CD4-positive, alpha-beta T cell treated with Interleukin-17A for 1 hour (primary cell): ENCODE results near the gene MYDGF.
"Not testable (repeated sequence)": the region's sequence is repeated elsewhere in the genome, so short reads cannot be mapped to it uniquely, and the experiment has no call there.

Source experiments
- DNase-seq: peaks from one replicate; pipeline ENCODE4 v3.0.0-alpha.2; 2020

Gene MYDGF

DNA sequence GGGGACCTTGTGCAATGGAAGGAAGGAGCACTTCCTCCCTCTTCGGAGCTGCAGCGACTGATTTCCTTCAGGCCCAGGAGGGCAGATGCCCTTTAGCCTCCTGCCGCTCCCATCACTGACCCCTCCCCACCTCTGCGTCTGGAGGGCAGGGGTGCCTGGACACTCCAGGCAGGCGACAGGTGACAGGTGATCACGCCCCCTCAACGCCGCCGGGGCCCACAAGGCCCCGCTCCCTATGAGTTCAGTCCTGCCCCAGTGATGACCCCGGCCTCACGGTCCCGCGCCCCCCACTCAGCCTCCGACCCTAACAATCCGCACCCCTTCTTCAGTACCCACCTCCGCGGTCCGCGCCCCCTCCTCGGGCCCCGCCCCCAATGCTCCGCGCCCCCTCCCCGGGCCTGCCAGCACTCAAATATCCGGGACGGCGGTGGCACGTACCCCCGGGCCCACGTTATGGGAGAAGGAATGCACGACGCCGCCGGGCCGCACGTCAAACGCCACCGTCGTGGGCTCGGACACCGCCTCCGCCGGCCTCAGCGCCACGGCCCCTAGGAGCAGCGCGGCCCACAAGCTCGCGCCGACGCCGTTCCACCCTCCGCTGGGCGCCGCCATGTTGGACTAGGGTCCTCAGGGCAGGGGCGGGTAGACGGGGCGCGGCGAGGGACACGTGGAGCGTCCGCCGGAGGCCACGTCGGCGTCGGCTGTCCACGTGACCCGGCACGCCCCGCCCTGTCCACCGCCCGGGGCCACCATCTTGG is at the start of gene MYDGF:
MYDGF (minus strand) TSS at position 620 of the 758 bp plus-strand sequence; CDS start at position 612, 8 bp downstream.
- DNase-seq, result peak; percentile 93

DNA sequence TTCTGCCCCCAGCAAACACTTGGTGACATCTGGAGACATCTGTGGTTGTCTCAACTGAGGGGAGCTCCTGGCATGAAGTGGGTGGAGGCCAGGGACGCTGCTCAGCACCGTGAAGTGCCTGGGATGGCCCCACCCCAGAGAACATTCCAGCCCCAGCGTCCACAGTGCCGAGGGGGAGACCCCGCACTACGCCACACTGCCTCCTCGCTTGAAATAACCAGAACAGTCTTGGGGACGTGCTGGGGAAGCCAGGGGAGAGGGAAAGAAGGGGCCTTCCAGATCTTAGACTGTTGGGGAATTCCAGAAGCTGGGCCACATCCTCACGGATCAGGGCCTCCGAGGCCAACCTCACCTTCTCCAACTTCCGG is 49.3 kb upstream of the MYDGF start:
- no peak for DNase-seq

DNA sequence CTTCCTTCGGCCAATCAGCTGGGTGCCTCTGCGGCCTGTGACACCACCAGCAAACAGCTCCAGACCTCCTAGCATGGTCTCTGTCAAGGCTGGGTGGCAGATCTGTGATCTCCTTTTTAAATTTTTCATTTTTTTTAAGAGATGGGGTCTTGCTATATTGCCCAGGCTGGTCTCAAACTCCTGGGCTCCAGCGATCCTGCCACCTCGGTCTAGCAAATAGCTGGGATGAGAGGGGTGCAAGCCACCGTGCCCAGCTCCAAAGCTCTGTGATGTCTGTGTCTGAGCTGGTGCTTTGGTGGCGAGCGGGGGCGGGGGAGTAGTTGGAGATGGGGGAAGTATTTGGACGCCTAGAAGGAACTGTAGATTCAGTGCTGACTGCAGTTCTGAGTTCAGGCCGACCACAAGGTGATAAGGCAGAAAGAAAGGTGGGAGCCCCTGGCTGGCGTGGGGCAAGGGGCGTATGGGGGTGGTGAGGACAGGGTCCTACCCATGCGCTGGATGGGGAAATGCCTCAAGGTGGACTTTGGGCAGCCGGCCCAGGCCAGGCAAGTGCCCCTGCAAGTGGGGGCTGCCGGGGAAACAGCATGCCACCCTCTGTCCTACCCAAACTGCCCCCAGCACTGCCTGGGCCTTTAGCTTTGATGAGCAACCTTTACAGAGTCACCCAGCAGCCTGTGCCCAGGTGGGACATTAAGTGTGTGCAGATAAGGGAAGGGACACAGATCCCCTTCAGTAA is 48.0 kb upstream of the MYDGF start:
- DNase-seq, result no peak

DNA sequence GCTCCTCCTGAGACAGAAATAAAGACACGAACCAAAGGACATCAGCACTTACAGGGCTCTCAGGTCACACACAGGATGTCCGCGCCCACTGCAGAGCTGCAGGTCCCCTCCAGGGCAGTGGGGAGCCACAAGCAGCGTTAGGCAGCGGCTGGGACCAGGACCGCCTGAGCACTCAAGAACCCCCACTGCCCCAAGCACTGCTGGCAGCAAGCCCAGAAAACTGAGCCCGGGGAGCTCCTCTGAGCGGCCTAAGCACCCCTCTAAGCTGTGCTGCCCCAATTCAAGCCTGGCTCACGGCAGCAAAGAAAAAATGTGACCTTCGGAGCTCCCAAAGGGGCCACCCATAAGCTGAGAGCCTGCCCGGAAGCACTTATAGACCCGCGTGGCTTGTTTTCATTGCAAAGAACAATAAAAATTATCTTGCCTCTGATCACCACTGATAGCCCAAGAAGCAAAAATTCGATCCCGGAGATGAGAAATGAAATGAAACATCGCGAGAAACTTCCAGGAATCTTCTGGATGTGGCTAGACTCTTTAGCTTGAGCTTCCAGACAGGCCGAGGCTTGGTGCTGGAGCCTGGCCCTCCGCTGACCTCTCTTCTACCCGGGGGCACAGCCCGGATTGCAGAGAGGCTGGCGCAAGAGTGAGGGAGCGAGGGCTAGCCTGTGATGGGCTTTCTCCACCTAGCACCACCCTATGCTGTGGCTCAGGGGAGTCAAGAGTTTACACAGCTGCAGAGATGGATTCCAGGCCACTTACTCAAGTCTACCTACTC is 47.2 kb upstream of the MYDGF start:
- DNase-seq, result no peak

DNA sequence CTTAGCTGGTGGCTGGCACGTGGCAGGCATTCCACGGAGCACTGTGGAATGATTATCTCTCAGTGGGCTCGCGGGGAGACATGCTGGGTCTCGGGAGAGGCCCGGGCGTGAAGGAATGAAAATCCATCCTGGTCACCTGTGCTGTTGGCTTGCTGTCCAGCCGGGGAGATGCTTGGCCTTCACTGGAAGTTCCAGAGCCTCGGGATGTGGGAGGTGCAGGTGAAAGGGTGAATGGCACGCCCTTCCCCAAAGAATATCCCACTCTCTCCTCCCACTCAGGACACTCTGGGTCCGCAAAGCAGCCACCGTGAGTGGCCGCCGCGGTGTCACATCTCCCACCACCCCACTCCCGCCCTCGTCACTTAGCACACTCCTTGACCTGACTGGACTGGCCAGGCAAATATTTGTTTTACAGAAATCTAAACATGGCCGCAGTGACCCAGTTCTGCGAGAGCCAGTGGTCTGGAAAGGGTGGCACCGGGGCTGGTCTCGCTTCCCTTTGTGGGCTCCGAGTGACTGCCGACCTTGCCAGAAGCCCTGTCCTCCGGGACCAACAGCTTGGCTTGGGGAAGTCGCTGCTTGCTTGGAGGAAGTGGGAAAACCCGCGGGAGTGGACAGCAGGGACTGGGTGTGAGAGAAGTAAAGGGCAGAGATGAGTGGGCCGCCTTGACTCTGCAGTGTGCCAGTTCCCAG is 45.5 kb upstream of the MYDGF start:
- DNase-seq, result no peak

DNA sequence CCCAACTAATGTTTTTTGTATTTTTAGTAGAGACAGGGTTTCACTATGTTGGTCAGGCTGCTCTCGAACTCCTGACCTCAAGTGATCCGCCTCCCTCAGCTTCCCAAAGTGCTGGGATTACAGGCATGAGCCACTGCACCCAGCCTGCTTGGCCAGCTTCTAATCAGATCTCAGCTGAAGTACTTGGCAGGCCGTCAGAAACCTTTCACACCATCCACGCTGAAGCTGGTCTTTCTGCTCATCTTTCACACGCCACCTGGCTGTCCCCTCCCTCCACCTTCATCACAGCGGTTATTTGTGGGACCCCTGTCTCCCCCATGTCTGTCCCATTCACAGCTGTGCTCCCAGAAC is 45.0 kb upstream of the MYDGF start:
- not testable (repeated sequence) for DNase-seq

DNA sequence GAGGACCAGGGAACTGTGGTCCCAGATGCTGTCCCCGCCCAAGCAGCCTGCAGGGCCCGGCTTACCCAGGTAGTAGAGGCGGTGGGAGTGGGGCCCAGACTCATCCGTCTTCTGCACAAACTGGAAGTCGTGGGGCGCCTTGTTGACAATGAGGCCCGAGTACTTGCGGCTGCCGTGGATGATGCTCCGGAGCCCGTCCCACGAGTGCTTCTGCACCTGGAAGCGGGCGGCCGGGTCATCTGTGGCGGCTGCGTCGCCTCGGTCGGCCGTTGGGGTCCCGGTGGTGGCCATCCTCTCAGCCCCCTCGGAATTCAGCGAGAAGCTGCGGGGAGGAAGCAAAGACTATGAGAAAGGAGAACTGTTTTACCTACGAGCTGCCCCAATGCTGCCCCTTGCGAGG is 43.9 kb upstream of the MYDGF start:
- no peak for DNase-seq

DNA sequence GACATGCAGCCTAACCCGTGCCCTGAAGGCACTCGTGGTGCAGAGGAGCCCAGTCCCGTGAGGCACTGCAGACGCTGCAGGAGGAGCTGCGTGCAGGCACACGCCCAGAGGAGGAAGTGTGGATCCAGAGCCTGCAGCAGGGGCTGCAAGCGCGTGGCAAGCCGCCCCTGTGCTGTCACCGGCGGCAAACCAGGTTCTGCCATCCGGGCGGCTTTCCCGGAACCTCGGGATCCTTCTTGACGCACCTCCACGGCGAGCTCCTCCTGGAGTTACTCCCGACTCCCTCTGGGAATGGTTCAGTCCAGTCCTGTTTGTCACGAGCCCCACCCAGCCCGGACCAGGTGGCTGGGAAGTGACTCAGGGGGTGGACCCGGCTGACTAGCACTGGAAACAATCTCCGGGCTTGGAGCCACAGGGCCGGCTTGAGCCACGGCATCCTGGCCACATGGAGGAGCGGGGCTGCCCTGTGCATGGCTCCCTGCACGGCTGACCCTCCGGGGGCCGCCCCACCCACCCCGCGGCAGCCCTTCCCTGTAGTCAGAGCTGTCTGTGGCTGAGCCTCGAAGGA is 43.3 kb upstream of the MYDGF start:
- DNase-seq, result no peak

DNA sequence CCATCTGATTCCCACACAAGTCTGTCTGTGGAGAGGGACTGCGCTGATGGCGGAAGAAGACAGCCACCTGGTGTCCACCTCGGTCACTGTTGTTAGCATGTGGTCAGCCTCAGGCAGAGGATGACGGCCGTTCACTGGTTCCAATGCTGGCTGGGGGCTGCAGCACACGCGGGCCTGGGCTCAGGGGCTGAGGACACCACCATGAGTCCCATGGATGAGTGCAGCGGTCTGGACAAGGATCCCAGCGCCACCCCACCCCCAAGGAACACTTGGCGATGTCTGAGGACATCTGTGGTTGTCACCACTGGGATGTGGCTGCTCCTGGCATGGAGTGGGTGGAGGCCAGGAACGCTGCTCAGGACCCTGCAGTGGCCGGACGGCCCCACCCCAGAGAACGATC is 42.6 kb upstream of the MYDGF start:
- no peak for DNase-seq

DNA sequence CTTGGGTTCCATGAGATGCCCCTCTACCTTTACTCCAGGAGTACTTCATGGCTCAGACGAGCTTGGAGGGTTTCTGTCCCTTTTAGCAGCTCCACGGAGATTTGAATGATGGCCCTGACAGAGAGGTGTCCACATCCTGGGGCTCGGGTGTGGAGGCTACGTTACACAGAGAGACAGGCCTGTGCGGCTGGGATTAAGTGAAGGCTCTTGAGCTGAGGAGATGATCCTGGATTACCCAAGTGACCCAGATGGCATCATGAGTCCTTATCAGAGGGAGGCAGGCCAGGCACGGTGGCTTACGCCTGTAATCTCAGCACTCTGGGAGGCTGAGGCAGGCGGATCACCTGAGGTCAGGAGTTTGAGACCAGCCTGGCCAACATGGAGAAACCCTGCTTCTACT is 41.1 kb upstream of the MYDGF start:
- DNase-seq, result no peak

DNA sequence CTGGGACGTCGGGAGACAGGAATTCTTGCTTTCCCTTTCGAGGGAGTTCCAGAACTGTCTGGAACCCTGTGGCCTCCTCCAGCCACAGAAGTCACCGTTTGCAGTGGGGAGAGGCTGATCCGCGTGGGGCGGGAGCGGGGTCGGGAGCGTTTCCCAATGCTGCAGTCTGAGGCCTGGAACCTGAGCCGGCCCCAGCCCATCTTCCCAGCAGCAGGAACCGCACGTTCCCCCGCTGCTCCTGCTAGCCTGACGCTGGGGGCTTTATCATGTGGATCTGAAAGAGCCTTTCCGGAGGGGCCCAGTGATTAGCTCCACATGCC is 40.1 kb upstream of the MYDGF start:
- DNase-seq, result no peak

DNA sequence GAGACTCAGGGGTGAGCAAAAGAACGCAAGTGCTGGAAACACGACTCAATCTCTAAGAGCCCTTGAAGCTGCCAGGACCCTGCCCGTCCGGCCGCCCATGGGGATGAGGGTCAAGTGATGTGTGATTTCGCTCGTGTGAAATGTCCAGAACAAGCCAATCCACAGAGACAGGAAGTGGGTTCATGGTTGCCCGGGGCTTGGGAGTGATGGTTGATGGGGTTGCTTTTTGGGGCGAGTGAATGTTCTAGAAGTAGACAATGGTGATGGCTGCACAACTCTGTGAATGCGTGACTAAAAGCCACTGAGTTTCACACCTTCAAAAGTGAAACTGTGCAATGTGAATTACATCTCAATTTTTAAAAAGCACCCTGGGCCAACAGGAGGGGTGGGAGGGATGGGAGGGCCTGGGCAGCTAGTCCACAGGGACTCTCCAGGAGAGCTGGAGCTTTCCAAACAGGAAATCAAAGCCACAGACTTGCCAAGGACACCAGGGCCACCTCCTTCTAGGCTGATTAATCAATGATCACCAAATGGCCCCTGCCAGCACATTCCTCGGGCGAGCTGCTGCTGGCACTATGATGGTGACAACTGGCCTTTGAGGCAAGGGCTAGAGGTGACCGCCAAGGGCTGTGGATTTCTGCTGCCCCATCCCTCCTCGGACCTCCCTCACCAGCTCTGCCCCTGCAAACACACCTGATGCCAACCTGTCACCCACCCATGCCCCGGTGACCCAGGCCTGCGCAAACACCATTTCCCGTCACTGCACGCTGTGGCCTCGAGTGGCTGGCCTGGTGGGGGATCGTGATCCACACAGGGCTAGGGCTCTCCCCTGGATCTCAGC is 39.5 kb upstream of the MYDGF start:
- peak; percentile 36 for DNase-seq

DNA sequence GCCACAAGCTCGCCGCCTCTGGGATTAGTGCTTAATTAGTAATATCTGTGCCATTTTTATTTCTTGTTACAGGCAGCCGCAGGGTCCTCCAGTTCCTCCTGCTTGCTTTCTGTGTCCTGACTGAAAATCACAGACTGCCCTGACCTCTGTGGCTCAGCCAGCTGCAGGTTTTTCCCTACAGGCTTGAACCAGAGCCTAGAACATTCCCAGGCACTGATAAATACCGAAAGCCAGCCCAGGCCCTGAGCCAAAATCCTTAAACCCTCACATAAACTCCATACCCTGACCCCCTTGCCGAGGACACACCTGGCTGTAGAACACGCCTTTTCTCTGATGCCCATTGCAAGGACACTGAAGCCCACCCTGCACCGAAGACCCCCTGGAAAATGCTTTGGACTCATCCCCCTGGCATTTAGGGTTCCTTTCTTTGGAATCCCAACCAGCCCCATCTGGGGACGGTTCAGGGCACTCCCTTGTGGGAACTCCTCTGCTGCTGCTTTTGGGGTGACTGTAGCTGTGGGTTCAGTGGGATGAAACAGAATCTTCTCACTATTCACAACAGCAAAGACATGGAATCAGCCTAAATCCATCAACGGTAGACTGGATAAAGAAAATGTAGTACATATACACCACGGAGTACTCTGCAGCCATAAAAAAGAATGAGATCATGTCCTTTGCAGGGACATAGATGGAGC is 38.0 kb upstream of the MYDGF start:
- no peak for DNase-seq

DNA sequence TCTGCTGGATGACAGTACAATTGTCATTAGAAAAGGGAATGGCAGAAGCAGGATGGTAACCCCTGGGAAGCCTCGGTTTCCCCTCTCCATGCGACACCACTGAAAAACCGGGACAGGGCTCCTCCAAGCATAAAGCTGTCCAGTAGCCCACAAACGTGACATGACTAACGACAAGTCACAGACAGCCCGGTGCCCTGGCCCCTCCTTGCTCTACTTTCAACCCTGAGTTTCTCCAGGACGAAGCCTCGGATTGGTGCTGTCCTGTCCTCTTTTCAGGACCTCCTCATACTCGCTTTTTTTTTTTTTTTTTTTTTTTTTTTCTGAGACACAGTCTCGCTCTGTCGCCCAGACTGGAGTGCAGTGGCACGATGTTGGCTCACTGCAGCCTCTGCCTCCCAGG is 37.2 kb upstream of the MYDGF start:
- no peak for DNase-seq

DNA sequence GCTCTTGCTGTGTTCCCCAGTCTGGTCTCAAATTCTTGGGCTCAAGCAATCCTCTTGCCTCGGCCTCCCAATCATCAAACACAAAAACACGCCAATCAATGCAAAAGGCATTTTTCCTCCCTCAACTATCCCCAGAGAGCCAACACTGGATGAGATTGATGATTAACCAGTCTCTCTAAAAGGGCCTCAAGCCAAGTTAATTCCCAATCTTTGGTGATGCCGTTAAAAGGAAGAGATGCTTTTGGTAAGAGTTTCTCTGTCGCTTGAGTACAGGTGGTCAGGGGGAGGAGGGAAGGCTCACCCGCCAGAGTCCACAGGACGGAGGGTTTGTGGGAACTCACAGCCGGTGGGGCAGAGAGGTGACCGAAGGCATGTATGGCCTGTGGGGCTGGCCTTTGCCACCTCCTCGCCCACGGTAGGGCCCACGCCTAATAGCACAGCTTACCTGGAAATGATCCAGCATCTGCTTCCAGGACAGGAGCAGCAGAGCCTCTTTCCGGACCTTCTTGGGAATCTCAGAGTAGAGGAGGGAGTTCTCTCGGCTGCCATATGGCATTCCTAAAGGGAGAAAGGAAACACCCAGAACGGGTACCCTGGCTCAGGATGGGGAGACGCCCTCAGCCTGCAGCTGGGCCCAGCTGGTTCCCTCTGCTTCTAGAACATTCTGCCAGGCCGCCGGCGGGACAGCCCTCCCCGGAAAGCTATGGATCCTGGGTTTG is 35.4 kb upstream of the MYDGF start:
- no peak for DNase-seq

DNA sequence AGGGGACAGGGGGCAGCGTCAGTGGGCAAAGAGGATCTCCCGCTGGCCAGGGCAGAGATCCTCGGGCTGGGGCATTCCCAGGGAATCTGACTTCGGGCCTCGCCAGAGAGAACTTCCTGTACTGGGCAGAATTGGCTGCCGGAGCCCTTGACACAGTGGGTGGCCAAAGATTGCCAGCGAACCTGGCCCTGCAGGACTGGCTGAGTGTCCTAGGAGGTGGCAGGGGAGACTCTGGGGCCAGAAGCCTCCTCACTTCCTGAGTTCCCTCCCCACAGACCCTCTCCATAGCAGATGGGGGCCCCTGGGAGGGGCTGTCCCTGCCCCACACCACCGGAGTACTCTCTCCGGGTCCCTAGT is 34.2 kb upstream of the MYDGF start:
- no peak for DNase-seq

DNA sequence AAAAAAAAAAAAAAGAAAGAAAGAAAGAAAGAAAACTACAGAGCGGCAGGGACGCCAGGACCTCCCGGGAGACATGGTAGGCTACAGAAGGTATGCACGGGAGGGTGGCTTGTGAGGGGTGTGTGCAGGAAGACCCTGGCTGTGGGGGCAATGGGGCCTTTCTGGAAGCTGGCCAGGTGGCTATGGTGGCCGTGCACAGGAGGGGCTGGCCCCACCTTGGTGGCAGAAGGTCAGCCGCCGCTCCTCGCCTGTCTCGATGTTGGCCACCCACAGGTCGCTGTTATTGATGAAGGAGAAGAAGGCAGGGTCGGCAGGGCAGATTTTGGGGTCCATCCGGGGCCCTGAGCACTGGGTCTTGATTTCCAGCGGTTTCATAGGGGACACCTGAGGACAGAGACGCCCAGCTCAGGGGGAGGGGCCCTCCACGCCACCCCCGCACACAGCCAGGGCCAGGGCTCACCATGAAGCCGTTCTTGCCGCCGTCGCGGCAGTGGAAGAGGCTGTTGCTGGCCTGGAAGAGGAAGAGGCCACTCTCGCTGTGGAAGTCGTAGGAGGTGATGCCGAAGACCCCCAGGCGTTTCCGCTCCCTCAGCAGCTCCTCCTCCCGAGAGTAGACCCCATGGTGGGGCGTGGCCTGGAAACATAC is 33.7 kb upstream of the MYDGF start:
- DNase-seq, result no peak

DNA sequence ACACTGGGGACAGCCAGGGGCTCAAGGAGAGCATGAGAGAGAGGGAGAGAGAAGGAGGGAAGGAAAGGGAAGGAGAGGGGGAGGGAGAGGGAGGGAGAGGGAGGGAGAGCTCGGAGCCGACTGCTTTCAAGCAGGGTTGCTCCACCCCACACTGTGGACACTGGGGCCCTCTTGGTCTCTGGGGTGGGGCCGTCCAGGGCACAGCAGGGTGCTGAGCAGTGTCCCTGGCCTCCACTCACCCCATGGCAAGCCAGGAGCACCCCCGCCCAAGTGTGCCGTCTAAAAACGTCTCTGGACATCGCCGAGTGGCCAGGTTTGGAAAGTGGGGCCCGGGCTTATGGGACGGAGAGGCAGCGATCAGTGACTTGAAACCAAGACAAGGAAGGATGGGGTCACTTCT is 32.6 kb upstream of the MYDGF start:
- no peak for DNase-seq

DNA sequence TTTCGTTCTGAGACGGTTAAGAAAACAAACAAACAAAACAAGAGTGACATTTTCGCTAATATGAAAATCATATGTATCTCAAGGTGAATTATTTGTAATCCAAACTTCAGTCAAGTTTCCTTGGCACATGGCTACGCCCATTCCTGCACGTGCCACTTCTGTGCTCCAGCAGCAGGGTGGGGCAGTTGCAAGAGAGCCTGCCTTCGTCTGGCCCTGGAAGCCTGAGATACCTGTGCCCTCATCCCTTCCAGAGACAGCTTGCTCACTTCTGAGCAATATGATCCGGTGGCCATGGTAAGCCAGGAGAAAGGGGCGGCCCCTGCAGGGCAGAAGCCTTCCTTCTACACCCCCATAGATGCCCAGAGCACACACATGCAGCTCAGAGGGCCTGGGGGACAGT is 31.4 kb upstream of the MYDGF start:
- no peak for DNase-seq

DNA sequence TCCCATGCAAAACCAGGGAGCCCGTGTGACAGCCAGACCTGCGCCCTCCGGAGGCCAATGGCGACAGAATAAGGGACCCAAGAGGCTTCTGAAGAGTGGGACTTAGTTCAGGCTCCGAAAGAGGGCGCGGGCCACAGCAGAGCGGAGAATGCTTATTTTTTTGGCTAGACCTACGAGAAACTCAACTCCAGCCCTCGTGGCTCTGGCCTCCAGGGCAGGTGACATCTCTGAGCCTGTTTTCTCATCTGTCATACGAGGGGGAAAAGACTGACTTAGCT is 30.5 kb upstream of the MYDGF start:
- no peak for DNase-seq
